ENCODE measurements around the gene HOXA1.

HOXA1 gene

DNA sequence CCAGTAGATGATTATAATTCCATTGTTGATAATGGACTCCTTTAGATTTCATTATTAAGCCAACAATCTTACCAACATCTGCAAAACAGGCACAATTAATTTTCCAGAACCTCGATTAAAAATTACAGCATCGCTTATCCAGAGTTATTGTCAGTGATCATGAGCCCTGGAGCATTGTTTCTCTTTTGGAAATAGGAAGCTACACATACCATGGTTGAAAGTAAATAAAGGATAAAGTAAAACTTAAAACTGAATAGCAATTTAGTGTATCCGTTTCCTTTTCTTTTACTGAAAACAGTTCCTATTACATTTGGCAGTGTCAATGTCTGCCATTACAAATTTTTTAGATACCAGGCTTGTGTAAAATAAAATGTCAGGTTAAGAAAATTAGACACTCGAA lies 16.6 kb upstream of the HOXA1 start:
- TF ChIP-seq, protein P1, sequence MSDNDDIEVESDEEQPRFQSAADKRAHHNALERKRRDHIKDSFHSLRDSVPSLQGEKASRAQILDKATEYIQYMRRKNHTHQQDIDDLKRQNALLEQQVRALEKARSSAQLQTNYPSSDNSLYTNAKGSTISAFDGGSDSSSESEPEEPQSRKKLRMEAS (IDR thresholded peaks at IDR 0.05; ENCODE audit: low read depth, low read length): no peak
- TF ChIP-seq, protein P2, sequence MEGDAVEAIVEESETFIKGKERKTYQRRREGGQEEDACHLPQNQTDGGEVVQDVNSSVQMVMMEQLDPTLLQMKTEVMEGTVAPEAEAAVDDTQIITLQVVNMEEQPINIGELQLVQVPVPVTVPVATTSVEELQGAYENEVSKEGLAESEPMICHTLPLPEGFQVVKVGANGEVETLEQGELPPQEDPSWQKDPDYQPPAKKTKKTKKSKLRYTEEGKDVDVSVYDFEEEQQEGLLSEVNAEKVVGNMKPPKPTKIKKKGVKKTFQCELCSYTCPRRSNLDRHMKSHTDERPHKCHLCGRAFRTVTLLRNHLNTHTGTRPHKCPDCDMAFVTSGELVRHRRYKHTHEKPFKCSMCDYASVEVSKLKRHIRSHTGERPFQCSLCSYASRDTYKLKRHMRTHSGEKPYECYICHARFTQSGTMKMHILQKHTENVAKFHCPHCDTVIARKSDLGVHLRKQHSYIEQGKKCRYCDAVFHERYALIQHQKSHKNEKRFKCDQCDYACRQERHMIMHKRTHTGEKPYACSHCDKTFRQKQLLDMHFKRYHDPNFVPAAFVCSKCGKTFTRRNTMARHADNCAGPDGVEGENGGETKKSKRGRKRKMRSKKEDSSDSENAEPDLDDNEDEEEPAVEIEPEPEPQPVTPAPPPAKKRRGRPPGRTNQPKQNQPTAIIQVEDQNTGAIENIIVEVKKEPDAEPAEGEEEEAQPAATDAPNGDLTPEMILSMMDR (IDR thresholded peaks at IDR 0.05; ENCODE audit: low read depth, low read length): no peak
- TF ChIP-seq MYC (IDR thresholded peaks at IDR 0.05; ENCODE audit: low read depth, low read length): no peak
- TF ChIP-seq POLR2A (IDR thresholded peaks at IDR 0.05; ENCODE audit: extremely low read depth, insufficient read length): no peak
- no peak overlapping the region for H3K4me3 ChIP-seq (ENCODE audit: low read depth, low read length)
- no peak for DNase-seq (ENCODE audit: low read depth)

DNA sequence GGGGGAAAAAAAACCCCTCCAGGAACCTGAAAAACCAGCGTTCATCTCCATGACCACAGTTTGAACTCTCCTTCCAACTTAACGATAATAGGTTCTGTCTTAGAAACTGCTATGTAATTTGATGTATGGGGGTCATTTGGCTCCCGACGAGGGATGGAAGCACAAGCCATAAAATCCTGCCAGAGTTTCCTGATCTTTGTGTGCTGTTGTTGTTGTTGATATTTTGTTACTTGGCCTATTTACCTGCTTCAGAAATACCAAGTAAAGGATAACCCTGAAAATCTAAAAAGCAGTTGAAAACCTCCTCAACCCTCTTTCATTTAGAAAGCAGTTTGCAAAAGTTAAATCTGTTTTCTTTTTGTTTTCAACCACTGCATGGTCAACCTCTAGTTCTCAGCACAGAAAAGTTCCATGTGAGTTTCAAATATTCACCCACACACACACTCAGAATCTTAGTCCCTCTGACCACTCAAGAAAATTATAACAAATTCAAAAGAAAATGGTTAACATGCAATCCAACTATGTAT lies 16.0 kb upstream of the HOXA1 start:
- DNase-seq (ENCODE audit: low read depth): no peak
- H3K4me3 ChIP-seq (ENCODE audit: low read depth, low read length): no peak overlapping the region
- TF ChIP-seq POLR2A (IDR thresholded peaks at IDR 0.05; ENCODE audit: extremely low read depth, insufficient read length): no peak
- TF ChIP-seq, protein P1 (IDR thresholded peaks at IDR 0.05; ENCODE audit: low read depth, low read length): no peak
- TF ChIP-seq, protein P2 (IDR thresholded peaks at IDR 0.05; ENCODE audit: low read depth, low read length): no peak
- no peak for TF ChIP-seq MYC (IDR thresholded peaks at IDR 0.05; ENCODE audit: low read depth, low read length)

DNA sequence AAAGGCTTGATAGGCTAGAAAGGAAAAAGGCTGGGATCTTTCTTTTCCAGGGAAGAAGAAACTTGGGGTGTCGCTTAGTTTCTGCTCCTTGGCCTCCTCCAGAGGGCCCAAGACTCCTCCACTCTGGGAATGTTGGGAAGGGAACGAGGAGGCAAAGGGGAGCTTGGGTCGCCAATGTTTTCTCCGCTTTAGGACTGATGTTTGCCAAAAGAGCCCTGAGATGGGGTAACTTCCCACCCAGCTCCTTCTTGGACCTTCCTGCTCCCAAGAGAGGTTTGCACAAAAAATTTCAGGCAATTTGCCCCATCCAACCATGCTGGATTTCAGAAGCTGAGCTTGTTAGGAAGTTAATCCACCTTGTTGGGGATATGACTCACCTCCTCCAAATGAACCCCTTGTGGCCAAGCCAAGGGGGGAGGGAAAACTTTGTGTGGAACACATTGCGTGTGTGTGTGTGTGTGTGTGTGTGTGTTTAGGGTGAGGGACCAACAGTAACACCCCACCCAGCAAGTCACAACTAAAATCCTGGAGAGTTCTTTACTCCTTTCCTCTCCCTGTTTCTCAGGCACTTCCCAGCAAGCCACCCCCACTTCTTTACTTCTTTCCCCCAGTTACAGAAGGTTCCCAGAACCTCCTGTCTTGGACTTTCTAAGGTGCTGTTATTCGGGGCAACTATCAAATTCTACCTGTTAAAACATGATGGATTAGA lies 15.4 kb upstream of the HOXA1 start:
- peak; percentile 29 for DNase-seq (ENCODE audit: low read depth)
- no peak overlapping the region for H3K4me3 ChIP-seq (ENCODE audit: low read depth, low read length)
- TF ChIP-seq, protein P1 (IDR thresholded peaks at IDR 0.05; ENCODE audit: low read depth, low read length): no peak
- no peak for TF ChIP-seq POLR2A (IDR thresholded peaks at IDR 0.05; ENCODE audit: extremely low read depth, insufficient read length)
- TF ChIP-seq, protein P2 (IDR thresholded peaks at IDR 0.05; ENCODE audit: low read depth, low read length): no peak
- TF ChIP-seq MYC (IDR thresholded peaks at IDR 0.05; ENCODE audit: low read depth, low read length): no peak

DNA sequence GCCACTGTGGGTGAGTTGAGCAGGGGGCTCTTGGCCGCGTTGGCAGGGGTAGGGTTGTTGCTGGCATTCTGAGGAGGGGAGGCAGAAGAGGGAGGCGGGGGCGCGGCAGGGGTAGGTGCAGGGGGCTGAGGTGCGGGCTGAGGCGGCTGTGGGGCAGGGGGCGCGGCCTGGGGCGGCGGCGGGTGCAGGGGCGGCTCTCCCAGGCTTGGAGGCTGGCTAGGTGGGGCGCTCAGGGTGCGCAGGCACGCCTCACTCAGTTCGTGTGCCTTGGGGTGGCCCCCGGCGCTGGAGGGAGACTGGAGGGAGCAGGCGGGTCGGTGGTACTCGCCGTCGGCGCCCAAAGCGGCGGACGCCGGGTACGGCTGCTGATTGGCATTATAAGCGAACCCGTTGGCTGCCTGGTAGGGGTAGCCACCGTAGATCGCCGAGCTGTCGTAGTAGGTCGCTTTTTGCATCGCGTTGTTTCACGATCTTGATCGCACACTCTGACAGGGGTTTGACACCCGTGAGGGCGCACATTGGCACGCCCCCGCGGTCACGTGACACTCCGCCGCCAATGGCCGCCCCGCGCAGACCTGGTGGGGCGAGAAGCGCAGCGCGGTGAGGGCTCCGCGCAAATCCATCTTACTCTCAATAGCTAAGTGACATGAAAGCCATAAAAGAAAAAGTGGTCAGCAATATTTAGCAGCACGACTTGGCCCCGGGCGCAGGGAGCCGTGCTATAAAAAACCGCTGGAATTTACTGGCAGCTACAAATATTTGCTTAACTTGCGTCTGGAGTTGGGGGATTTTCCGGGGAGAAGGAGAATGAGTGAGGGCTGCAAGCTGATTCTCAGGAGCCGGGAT lies 14.6 kb upstream of the HOXA1 start:
- H3K4me3 ChIP-seq (ENCODE audit: low read depth, low read length): no peak overlapping the region
- DNase-seq (ENCODE audit: low read depth): no peak
- TF ChIP-seq, protein P2 (IDR thresholded peaks at IDR 0.05; ENCODE audit: low read depth, low read length): no peak
- TF ChIP-seq MYC (IDR thresholded peaks at IDR 0.05; ENCODE audit: low read depth, low read length): no peak
- TF ChIP-seq, protein P1 (IDR thresholded peaks at IDR 0.05; ENCODE audit: low read depth, low read length): no peak
- no peak for TF ChIP-seq POLR2A (IDR thresholded peaks at IDR 0.05; ENCODE audit: extremely low read depth, insufficient read length)

DNA sequence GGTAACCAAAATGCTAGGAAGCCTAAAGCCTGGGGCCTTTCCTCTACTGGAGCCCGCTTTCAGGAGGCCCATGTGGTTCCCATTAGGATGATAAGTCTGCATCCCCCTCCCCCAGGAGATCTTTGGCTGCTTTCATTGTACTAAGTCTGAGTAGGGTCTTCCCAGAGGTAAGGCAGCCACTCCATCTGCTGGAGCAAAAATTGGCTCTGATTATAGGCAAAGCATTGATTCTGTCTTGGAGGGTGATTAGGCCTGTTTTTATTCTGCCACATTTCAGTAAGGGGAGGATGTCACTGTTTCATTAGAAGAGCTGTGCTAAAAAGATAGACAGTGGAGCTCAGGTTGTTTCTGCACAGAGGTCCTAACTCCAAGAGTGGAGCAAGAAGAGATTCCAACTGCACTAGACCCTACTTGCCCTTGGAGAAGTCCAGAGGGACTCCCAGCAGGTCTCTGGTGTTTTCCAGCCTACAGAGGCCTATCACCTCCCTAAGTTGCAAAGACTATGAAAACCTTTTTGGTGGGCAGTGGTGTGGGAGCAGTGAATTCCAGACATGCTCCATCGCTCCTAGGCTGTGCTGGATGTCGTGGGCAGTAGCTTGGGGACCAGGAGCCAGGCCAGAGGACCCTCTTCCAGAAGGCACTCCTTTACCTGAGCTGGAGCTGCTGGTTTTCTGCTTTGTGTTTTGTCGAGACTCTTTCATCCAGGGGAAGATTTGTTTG lies 13.8 kb upstream of the HOXA1 start:
- TF ChIP-seq POLR2A (IDR thresholded peaks at IDR 0.05; ENCODE audit: extremely low read depth, insufficient read length) (no peak), MYC (IDR thresholded peaks at IDR 0.05; ENCODE audit: low read depth, low read length) (no peak)
- TF ChIP-seq, protein P1 (IDR thresholded peaks at IDR 0.05; ENCODE audit: low read depth, low read length): no peak
- TF ChIP-seq, protein P2 (IDR thresholded peaks at IDR 0.05; ENCODE audit: low read depth, low read length): no peak

More for the DNA sequence above, 13.8 kb upstream of the HOXA1 start:
- no peak for DNase-seq (ENCODE audit: low read depth)
- no peak overlapping the region for H3K4me3 ChIP-seq (ENCODE audit: low read depth, low read length)
